Right renal cortex interstitium (tissue), 3 donors: Measurements from ENCODE around the gene AUTS2. TPM values are rescaled to one million over a fixed set of nuclear protein-coding genes. Genes with fewer than 3 reads are reported as not detected.

Experiments
- DNase-seq, 3 donors: peaks; one replicate each; pipeline ENCODE4 v3.0.0-alpha.2; 2013; ENCODE audit warnings: low read depth in 3 of 3, low spot score in 2 of 3
- polyA plus RNA-seq, 3 donors: library from polyadenylated mRNA; unstranded; fragments of 120-200 nt; gene quantifications; one replicate each; pipeline ENCODE4 v1.2.1, GENCODE V29; 2013; ENCODE audit not compliant: insufficient read length in 3 of 3

Gene AUTS2
- polyA plus RNA-seq, 3 donors, result 51.6 to 66.2 (median 55.2) TPM

GRCh38 chr7:69682518-69682917 is 84.2 kb downstream of the AUTS2 start:
- DNase-seq, result no peak

- DNase-seq, result no peak
Measured at GRCh38 chr7:69683002-69683401, 84.7 kb downstream of the AUTS2 start.

GRCh38 chr7:69684369-69685292 is 86.4 kb downstream of the AUTS2 start:
- no peak for DNase-seq

GRCh38 chr7:69685293-69685631 is 87.0 kb downstream of the AUTS2 start:
- no peak for DNase-seq

- DNase-seq, result no peak
Measured at GRCh38 chr7:69686366-69686765, 88.1 kb downstream of the AUTS2 start.

- DNase-seq, result no peak
Measured at GRCh38 chr7:69687739-69688433, 89.6 kb downstream of the AUTS2 start.

- no peak for DNase-seq
Measured at GRCh38 chr7:69690329-69690728, 92.1 kb downstream of the AUTS2 start.

- no peak for DNase-seq
Measured at GRCh38 chr7:69691327-69691726, 93.1 kb downstream of the AUTS2 start.

GRCh38 chr7:69691734-69692133 is 93.5 kb downstream of the AUTS2 start:
- DNase-seq, result no peak

GRCh38 chr7:69692611-69693010 is 94.3 kb downstream of the AUTS2 start:
- DNase-seq, result no peak

- no peak for DNase-seq
Measured at GRCh38 chr7:69693042-69693441, 94.8 kb downstream of the AUTS2 start.

- DNase-seq, result no peak
Measured at GRCh38 chr7:69696054-69696591, 97.8 kb downstream of the AUTS2 start.

GRCh38 chr7:69696686-69697685 is 98.7 kb downstream of the AUTS2 start:
- DNase-seq, result no peak

- no peak for DNase-seq
Measured at GRCh38 chr7:69698109-69698825, 100.0 kb downstream of the AUTS2 start.

- DNase-seq, result no peak
Measured at GRCh38 chr7:69699931-69700330, 101.7 kb downstream of the AUTS2 start.

GRCh38 chr7:69700331-69700730 is 102.1 kb downstream of the AUTS2 start:
- no peak for DNase-seq

GRCh38 chr7:69701288-69701687 is 103.0 kb downstream of the AUTS2 start:
- no peak for DNase-seq

- no peak for DNase-seq
Measured at GRCh38 chr7:69702357-69702756, 104.1 kb downstream of the AUTS2 start.

GRCh38 chr7:69703099-69703498 is 104.8 kb downstream of the AUTS2 start:
- DNase-seq, result no peak

- no peak for DNase-seq
Measured at GRCh38 chr7:69706070-69706469, 107.8 kb downstream of the AUTS2 start.
